ENCODE data around the gene FGF22. TPM values are rescaled to one million over a fixed set of nuclear protein-coding genes. Genes with fewer than 3 reads are reported as not detected.

Gene FGF22
- total and polyA plus RNA-seq, 2 donors from 2014 or later, result 0.19 to 0.71 TPM

DNA sequence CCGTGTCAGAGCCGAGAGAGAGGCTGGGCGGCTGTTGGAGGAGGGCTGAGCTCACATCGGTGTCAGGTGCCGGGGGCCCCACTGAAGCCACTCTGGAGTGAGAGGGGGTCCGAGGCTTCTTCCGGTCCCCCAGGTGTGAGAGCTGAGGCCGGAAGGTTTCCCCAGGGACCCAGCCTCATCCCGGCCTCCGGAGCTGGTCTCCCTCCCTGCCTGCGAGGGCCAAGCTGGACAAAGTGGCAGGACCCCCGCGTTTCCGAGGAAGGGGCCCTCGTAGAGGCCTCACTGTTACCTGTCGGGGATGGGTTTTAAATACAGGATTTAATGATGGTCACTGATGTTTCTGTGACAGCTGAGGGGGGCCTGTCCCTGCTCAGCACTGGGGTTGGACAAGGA, 43.4 kb upstream of the FGF22 start:
- Histone ChIP-seq H3K9me3 (ENCODE audit: control insufficient read depth in 2 of 3, insufficient read depth in 1 of 3, low read length in 3 of 3) (no peaks in the 10 kb centered on the region), H3K9ac (ENCODE audit: low read length in 3 of 3) (no peak overlapping the region), H3K36me3 (ENCODE audit: control insufficient read depth in 2 of 3, insufficient read depth in 3 of 3, low read length in 3 of 3) (no peaks in the 10 kb centered on the region), H3K27ac (ENCODE audit: low read depth in 2 of 2, low read length in 2 of 2) (no peak overlapping the region), H3K4me3 (ENCODE audit: low read length in 3 of 3) (no peak overlapping the region), H3K27me3 (ENCODE audit: control insufficient read depth, insufficient read depth, low read length) (no peaks in the 10 kb centered on the region), H3K4me1 (ENCODE audit: control insufficient read depth in 2 of 3, insufficient read depth in 2 of 3, low read depth in 1 of 3, low read length in 3 of 3) (no peaks in the 10 kb centered on the region)
- TF ChIP-seq, protein P1, sequence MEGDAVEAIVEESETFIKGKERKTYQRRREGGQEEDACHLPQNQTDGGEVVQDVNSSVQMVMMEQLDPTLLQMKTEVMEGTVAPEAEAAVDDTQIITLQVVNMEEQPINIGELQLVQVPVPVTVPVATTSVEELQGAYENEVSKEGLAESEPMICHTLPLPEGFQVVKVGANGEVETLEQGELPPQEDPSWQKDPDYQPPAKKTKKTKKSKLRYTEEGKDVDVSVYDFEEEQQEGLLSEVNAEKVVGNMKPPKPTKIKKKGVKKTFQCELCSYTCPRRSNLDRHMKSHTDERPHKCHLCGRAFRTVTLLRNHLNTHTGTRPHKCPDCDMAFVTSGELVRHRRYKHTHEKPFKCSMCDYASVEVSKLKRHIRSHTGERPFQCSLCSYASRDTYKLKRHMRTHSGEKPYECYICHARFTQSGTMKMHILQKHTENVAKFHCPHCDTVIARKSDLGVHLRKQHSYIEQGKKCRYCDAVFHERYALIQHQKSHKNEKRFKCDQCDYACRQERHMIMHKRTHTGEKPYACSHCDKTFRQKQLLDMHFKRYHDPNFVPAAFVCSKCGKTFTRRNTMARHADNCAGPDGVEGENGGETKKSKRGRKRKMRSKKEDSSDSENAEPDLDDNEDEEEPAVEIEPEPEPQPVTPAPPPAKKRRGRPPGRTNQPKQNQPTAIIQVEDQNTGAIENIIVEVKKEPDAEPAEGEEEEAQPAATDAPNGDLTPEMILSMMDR (IDR thresholded peaks at IDR 0.05; ENCODE audit: borderline replicate concordance, extremely low read depth, insufficient read depth), result no peak
- FAIRE-seq (no peak), DNase-seq (no peak)
- intact Hi-C loops (cut with DNase I), result no loop called here

DNA sequence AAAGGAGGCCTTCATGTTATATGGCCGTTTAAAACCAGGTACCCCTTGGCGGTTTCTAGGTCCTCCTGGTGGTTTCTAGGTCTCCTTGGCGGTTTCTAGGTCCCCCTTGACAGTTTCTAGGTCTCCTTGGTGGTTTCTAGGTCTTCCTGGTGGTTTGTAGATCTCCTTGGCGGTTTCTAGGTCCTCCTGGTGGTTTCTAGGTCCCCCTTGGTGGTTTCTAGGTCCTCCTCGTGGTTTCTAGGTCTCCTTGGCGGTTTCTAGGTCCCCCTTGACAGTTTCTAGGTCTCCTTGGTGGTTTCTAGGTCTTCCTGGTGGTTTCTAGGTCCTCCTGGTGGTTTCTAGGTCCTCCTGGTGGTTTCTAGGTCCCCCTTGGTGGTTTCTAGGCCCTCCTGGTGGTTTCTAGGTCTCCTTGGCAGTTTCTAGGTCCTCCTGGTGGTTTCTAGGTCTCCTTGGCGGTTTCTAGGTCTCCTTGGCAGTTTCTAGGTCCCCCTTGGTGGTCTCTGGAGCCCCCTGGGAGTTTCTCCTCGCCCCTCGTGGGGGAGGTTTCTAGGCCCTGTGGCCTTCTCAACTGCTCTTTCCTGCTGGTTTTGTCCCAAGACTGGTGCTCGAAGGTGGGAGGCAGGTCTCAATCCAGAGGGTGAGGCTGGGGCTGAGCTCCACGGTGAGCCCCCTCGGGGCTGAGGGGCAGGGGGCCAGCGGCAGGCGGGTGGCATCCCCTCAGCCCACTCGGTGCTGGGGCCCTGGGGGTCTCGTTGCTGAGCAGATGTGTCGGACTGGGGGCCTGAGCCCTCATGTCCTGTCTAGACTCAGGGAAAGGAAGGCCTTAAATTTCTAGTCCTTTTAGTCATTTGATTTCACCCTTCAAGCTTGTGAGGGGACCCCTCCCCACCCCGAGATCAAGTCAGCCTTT, 42.0 kb upstream of the FGF22 start:
- H3K36me3 ChIP-seq (ENCODE audit: control insufficient read depth in 2 of 3, insufficient read depth in 3 of 3, low read length in 3 of 3), result no peaks in the 10 kb centered on the region
- TF ChIP-seq, protein P1 (IDR thresholded peaks at IDR 0.05; ENCODE audit: borderline replicate concordance, extremely low read depth, insufficient read depth), result no peak
- H3K9me3 ChIP-seq (ENCODE audit: control insufficient read depth in 2 of 3, insufficient read depth in 1 of 3, low read length in 3 of 3), result no peaks in the 10 kb centered on the region
- intact Hi-C loops (cut with DNase I), result no loop called here
- no peak overlapping the region for H3K27ac ChIP-seq (ENCODE audit: low read depth in 2 of 2, low read length in 2 of 2)
- no peak overlapping the region for H3K4me3 ChIP-seq (ENCODE audit: low read length in 3 of 3)
- no peaks in the 10 kb centered on the region for H3K4me1 ChIP-seq (ENCODE audit: control insufficient read depth in 2 of 3, insufficient read depth in 2 of 3, low read depth in 1 of 3, low read length in 3 of 3)
- DNase-seq, result no peak
- no peak for FAIRE-seq
- no peak overlapping the region for H3K9ac ChIP-seq (ENCODE audit: low read length in 3 of 3)
- no peaks in the 10 kb centered on the region for H3K27me3 ChIP-seq (ENCODE audit: control insufficient read depth, insufficient read depth, low read length)

DNA sequence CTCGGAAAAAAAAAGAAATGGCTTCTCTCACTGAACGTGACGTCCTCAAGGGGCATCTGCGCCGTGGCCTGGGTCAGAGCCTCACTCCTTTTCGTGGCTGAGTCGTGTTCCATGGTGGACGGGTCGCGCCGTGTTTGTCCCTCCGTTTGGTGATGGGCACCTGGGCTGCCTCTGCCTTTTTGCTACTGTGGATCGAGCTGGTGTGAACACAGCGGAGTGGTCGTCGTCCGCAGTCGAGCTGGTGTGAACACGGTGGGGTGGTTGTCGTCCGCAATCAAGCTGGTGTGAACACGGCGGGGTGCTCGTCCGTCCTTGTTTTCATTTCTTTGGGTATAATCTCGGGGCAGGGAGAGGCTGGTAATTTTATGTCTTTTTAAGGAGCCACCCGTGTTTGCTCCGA, 38.4 kb upstream of the FGF22 start:
- intact Hi-C loops (cut with DNase I), result no loop called here
- no peak overlapping the region for H3K9ac ChIP-seq (ENCODE audit: low read length in 3 of 3)
- H3K4me1 ChIP-seq (ENCODE audit: control insufficient read depth in 2 of 3, insufficient read depth in 2 of 3, low read depth in 1 of 3, low read length in 3 of 3), result no peaks in the 10 kb centered on the region
- H3K4me3 ChIP-seq (ENCODE audit: low read length in 3 of 3), result no peak overlapping the region
- no peak for FAIRE-seq
- no peaks in the 10 kb centered on the region for H3K36me3 ChIP-seq (ENCODE audit: control insufficient read depth in 2 of 3, insufficient read depth in 3 of 3, low read length in 3 of 3)
- no peak overlapping the region for H3K27ac ChIP-seq (ENCODE audit: low read depth in 2 of 2, low read length in 2 of 2)
- DNase-seq, result no peak
- H3K9me3 ChIP-seq (ENCODE audit: control insufficient read depth in 2 of 3, insufficient read depth in 1 of 3, low read length in 3 of 3), result no peaks in the 10 kb centered on the region
- TF ChIP-seq, protein P1 (IDR thresholded peaks at IDR 0.05; ENCODE audit: borderline replicate concordance, extremely low read depth, insufficient read depth), result no peak
- H3K27me3 ChIP-seq (ENCODE audit: control insufficient read depth, insufficient read depth, low read length), result no peaks in the 10 kb centered on the region

Data from kidney (tissue), 14 donors.